GM21786 (cell line): ENCODE results near the gene UXS1.

ENCODE experiments used
- ATAC-seq: cut with Tn5 transposase; IDR thresholded peaks from one replicate; pipeline ENCODE4 v1.9.1; 2021; ENCODE audit not compliant: unreplicated experiment

UXS1 gene

GRCh38 chr2:106090916-106091618 lies 103.0 kb downstream of the UXS1 start:
- ATAC-seq, result no peak

- no peak for ATAC-seq
These were observed 104.5 kb downstream of the UXS1 start for GRCh38 chr2:106089611-106090010.

GRCh38 chr2:106085181-106085940 lies 108.7 kb downstream of the UXS1 start:
- no peak for ATAC-seq

GRCh38 chr2:106080959-106081358 lies 113.1 kb downstream of the UXS1 start:
- no peak for ATAC-seq

GRCh38 chr2:106078096-106078495 lies 116.0 kb downstream of the UXS1 start:
- no peak for ATAC-seq

- no peak for ATAC-seq
These were observed 117.2 kb downstream of the UXS1 start for GRCh38 chr2:106076941-106077340.

- no peak for ATAC-seq
These were observed 119.1 kb downstream of the UXS1 start for GRCh38 chr2:106075048-106075447.

- ATAC-seq, result no peak
These were observed 120.3 kb downstream of the UXS1 start for GRCh38 chr2:106073678-106074406.

- no peak for ATAC-seq
These were observed 123.9 kb downstream of the UXS1 start for GRCh38 chr2:106070181-106070580.

GRCh38 chr2:106068451-106068850 lies 125.7 kb downstream of the UXS1 start:
- ATAC-seq, result no peak

- ATAC-seq, result no peak
These were observed 127.9 kb downstream of the UXS1 start for GRCh38 chr2:106065983-106066820.

GRCh38 chr2:106065268-106065982 lies 128.7 kb downstream of the UXS1 start:
- no peak for ATAC-seq

GRCh38 chr2:106063181-106063580 lies 130.9 kb downstream of the UXS1 start:
- no peak for ATAC-seq

GRCh38 chr2:106062627-106063026 lies 131.5 kb downstream of the UXS1 start:
- no peak for ATAC-seq

GRCh38 chr2:106061611-106062349 lies 132.3 kb downstream of the UXS1 start:
- ATAC-seq, result no peak

GRCh38 chr2:106059416-106060065 lies 134.6 kb downstream of the UXS1 start:
- no peak for ATAC-seq

GRCh38 chr2:106058469-106059137 lies 135.5 kb downstream of the UXS1 start:
- no peak for ATAC-seq

- no peak for ATAC-seq
These were observed 136.9 kb downstream of the UXS1 start for GRCh38 chr2:106057206-106057605.
